Astrocyte of the spinal cord (primary cell): ENCODE results near the gene SORCS2.

Source experiments
- DNase-seq: peaks from one replicate; pipeline ENCODE4 v3.0.0; 2011; ENCODE audit warnings: low read depth, low spot score
- H3K4me3 ChIP-seq: 2 replicates; pipeline ENCODE4 v1.5.1; 2011; ENCODE audit warnings: low read depth, mild to moderate bottlenecking, low read length, moderate library complexity
- CTCF ChIP-seq: IDR thresholded peaks from 2 replicates; pipeline ENCODE4 v1.5.1; 2012; ENCODE audit warnings: low read depth, mild to moderate bottlenecking, low read length, inconsistent platforms
- in situ Hi-C: cut with HindIII; loops from 2 replicates; pipeline ENCODE4 v1.10.0; 2017; ENCODE audit warnings: low sequenced_read_pairs

SORCS2 gene

GRCh38 chr4:7252510-7253340, 60.4 kb downstream of the SORCS2 start:
- no peak for TF ChIP-seq CTCF
- in situ Hi-C loops: no loop called here
- no peak overlapping the region for H3K4me3 ChIP-seq
- DNase-seq: no peak

DNA sequence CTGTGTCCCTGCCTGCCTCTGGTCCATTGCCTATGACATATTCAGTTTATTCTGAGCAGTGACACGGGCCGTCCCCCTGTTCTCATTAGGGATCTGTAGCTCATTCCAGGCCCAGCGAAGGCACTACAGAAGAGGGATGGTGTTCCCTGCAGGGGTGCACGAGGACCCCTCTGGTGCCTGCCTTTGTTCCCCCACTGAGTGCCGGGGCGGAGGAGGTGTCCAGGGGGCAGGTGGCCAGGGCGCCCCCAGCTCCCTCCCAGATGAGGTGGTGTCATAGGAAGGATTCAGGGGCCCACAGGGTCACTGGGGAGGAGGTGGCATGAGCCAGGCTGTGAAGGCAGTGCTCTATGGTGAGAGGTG, 61.0 kb downstream of the SORCS2 start:
- H3K4me3 ChIP-seq: no peak overlapping the region
- DNase-seq: no peak
- no peak for TF ChIP-seq CTCF
- in situ Hi-C loops: no loop called here

- no peak for DNase-seq
- in situ Hi-C loops: no loop called here
- no peak for TF ChIP-seq CTCF
- H3K4me3 ChIP-seq: no peak overlapping the region
These were observed 61.5 kb downstream of the SORCS2 start for GRCh38 chr4:7253837-7254236.

- in situ Hi-C loops: no loop called here
- TF ChIP-seq CTCF: no peak
- DNase-seq: no peak
- no peak overlapping the region for H3K4me3 ChIP-seq
These were observed 62.6 kb downstream of the SORCS2 start for GRCh38 chr4:7254736-7255487.

DNA sequence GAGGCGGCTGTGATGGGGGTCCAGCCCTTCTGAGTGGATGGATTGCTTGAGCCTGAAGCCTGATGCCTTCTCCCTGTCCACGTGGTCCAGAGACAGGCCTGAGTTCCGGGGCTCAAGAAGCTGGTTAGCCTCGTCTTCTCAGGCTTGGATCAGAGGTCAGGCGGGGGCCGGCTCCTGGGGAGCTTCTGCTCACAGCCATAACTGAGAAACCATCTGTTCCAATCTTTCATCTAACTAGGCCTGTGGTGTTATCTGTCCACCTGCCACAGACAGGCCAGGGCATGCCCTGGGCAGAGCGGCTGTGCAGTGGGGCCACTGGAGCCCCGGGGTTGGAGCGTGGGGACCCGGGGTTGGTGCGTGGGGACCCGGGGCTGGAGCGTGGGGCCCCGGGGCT, 63.1 kb downstream of the SORCS2 start:
- no peak for TF ChIP-seq CTCF
- in situ Hi-C loops: no loop called here
- no peak overlapping the region for H3K4me3 ChIP-seq
- no peak for DNase-seq

GRCh38 chr4:7255996-7256395, 63.7 kb downstream of the SORCS2 start:
- no peak overlapping the region for H3K4me3 ChIP-seq
- DNase-seq: no peak
- in situ Hi-C loops: no loop called here
- no peak for TF ChIP-seq CTCF
